DND-41 (cell line): ENCODE data around the gene MYCBP.

ENCODE experiments used
- EZH2 ChIP-seq: IDR thresholded peaks from 3 replicates; pipeline ENCODE4 v1.6.1; 2012; ENCODE audit warnings: borderline replicate concordance, low read depth, mild to moderate bottlenecking, moderate library complexity, low read length, inconsistent platforms; ENCODE audit not compliant: severe bottlenecking
- TF ChIP-seq, protein P1 (sequence below): IDR thresholded peaks from 2 replicates; pipeline ENCODE4 v1.5.1; 2012; ENCODE audit warnings: borderline replicate concordance, low read length, moderate library complexity, mild to moderate bottlenecking; ENCODE audit not compliant: poor library complexity, severe bottlenecking; ENCODE audit errors: extremely low read depth

DNA sequence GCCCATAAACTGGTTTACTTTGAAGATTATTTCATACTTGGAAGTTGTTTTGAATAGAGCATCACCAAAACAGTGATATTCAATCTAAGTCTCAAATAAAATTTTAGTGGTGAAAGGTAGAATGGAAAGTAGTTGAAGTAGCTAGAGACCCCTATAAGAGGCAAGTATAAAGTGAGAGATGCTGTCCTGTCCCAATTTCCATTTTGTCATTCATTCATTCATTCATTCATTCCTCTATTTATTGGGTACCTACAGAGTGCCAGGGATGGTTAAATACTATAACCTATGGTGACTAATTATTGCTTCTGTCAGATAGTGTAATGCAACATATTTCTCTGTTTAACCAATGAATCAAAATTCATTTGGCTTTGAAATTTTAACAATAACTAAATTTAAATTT, 46.3 kb downstream of the MYCBP start:
- TF ChIP-seq, protein P1, sequence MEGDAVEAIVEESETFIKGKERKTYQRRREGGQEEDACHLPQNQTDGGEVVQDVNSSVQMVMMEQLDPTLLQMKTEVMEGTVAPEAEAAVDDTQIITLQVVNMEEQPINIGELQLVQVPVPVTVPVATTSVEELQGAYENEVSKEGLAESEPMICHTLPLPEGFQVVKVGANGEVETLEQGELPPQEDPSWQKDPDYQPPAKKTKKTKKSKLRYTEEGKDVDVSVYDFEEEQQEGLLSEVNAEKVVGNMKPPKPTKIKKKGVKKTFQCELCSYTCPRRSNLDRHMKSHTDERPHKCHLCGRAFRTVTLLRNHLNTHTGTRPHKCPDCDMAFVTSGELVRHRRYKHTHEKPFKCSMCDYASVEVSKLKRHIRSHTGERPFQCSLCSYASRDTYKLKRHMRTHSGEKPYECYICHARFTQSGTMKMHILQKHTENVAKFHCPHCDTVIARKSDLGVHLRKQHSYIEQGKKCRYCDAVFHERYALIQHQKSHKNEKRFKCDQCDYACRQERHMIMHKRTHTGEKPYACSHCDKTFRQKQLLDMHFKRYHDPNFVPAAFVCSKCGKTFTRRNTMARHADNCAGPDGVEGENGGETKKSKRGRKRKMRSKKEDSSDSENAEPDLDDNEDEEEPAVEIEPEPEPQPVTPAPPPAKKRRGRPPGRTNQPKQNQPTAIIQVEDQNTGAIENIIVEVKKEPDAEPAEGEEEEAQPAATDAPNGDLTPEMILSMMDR, result no peak
- no peak for TF ChIP-seq EZH2
